CD4-positive, alpha-beta T cell treated with Interleukin-4 for 1 hour (primary cell): ENCODE data around the gene C3orf80.
A peak's percentile ranks its signal among the peaks of the same experiment; 100 is the strongest.
"Not testable (repeated sequence)": the region's sequence is repeated elsewhere in the genome, so short reads cannot be mapped to it uniquely, and the experiment has no call there.

ENCODE experiments used
- DNase-seq, 2 donors: peaks; one replicate each; pipeline ENCODE4 v3.0.0-alpha.2; 2020 to 2022

C3orf80 gene

DNA sequence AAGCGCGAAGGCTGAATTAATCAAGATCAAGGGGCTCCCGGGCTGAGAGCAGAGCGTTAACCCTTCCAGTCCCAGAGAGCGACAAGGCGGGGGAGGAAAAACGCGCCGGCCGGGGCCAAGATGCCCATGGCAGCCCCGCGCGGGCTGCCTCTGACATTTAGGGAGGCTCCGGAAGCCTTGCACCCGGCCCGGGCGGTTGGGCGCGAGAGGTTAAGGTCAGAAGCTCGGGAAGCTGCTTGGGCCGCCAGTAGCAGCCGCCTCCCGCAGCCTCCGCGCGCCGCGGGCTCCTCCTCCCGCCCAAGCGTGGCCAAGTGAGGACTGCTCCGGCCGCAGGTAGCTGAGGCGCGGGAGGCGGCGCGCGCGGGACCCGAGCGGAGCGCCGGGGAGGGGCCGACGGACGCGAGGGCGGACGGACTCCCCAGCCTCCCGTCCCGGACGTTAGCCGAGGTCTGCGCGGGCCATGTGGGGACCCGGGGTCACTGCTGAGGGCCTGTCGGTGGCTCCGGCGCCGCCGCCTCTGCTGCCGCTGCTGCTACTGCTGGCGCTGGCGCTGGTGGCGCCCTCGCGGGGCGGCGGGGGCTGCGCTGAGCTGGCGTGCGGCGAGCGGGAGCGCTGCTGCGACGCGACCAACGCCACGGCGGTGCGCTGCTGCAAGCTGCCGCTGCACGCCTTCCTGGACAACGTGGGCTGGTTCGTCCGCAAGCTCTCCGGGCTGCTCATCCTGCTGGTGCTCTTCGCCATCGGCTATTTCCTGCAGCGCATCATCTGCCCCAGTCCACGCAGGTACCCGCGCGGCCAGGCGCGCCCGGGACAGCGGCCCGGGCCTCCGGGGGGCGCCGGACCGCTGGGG lies at the start of gene C3orf80:
Gene C3orf80 (plus strand): TSS at position 247 of the 850 bp plus-strand sequence. CDS start 214 bp downstream, at position 461.
- DNase-seq = peak; percentile 14 to 26

DNA sequence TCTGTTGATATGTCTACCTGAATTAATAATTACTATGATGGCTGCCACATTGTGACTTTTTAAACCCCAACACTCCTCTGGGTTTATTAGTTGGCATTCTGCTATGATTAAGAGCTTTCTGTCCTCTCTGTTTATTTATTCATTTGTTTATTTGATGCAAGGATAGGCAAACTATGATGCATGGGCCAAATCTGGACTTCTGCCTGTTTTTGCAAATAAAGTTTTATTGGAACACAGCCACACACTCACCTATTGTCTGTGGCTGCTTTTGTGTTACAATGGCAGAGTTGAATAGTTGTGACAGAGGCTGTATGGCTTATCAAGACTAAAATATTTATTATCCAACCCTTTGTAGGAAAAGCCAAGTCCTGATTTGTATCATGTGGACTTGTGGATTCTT lies 48.3 kb upstream of the C3orf80 start:
- DNase-seq = no peak

DNA sequence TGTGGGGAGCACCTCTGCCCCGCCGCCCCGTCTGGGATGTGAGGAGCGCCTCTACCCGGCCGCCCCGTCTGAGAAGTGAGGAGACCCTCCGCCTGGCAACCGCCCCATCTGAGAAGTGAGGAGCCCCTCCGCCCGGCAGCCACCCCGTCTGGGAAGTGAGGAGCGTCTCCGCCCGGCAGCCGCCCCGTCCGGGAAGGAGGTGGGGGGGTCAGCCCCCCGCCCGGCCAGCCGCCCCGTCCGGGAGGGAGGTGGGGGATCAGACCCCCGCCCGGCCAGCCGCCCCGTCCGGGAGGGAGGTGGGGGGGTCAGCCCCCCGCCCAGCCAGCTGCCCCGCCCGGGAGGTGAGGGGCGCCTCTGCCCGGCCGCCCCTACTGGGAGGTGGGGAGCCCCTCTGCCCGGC lies 46.6 kb upstream of the C3orf80 start:
- not testable (repeated sequence) for DNase-seq

DNA sequence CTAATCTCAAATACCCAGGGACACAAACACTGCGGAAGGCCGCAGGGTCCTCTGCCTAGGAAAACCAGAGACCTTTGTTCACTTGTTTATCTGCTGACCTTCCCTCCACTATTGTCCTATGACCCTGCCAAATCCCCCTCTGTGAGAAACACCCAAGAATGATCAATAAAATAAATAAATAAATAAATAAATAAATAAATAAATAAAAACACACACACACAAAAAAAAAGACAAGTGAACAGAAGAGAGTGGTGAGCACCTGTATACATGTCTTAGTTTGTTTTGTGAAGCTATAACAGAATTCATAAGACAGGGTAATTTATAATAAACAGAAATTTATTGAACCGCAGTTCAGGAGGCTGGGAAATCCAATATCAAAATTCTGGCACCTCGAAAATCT lies 45.8 kb upstream of the C3orf80 start:
- DNase-seq = not testable (repeated sequence)

GRCh38 chr3:160179906-160180305 lies 45.3 kb upstream of the C3orf80 start:
- DNase-seq = no peak

DNA sequence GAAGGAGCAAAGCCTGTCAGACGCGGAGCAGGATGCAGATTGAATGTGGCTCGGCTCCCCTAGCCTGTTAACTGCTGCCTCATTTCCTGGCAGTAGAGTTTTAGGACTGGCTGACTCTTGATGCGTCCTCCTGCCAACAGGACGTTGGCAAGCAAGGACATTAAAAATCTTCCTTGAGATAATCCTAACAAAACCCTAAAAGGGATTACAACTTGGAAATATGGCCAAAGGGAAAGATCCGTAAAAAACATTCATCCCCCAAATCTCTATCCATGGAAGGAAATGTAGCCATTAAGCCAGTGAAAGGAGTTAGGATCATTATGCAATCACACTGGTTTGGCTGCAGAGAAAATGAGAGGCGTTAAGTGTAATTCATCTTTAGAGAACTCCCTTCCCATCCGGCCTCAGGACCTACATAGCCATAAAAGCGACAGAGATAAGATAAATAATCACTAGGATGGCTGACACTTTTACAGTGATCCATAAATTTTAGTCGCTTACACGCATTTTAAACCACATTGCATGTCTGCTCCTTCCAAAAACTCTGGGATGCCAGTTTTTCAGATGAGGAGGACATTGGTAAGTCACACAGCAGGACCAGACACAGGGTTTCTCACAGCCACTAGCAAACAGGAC lies 44.5 kb upstream of the C3orf80 start:
- DNase-seq = no peak

- DNase-seq = no peak
Observed at GRCh38 chr3:160183345-160184076, 41.7 kb upstream of the C3orf80 start.

- DNase-seq = no peak
Observed at GRCh38 chr3:160184655-160185054, 40.6 kb upstream of the C3orf80 start.

GRCh38 chr3:160185751-160186150 lies 39.5 kb upstream of the C3orf80 start:
- no peak for DNase-seq

DNA sequence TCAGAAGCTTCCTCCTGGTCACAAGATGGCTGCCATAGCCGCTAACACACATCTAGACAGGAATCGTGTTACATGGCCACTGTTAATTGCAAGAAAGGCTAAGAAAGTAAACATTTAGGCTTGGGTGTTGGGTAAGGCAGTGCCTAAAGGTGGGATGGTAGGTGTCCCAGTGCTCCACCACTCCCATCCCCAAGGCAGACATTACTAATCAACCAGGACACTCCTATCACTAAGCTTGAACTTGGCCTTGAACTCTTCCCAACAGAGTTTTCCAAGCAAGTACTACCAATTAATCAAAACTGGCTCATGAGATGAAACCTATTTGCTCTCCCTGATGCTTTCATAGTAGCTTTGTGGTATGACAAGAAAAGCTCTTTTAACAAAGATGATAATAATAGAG lies 37.9 kb upstream of the C3orf80 start:
- no peak for DNase-seq

- DNase-seq = no peak
Observed at GRCh38 chr3:160192310-160193029, 32.8 kb upstream of the C3orf80 start.

DNA sequence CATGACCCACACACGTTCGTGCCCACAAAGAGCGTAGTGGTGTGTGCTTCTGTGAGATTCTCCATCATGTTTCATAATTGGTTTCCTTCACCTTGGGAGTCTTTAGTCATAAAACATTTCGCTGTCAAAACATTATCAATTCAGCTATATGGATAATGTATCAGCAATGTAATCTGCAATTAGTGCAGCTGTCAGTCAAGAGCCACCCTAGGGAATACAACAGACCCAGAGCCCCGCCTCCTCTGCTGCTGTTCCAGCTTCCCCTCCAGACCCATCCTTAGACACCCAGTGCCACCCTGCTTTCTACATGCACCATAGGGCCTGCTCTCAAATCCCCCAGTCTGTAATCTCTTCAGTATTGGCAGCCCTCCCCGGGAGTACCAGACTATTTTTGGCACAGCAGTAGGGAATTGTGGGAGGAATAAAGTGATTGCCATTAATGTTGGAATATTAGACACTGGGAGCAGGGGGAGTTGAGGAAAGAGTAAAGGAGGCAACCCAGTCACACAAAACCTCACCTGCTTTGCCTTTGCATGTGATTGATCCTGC lies 31.5 kb upstream of the C3orf80 start:
- DNase-seq = no peak

GRCh38 chr3:160194438-160194837 lies 30.8 kb upstream of the C3orf80 start:
- no peak for DNase-seq

DNA sequence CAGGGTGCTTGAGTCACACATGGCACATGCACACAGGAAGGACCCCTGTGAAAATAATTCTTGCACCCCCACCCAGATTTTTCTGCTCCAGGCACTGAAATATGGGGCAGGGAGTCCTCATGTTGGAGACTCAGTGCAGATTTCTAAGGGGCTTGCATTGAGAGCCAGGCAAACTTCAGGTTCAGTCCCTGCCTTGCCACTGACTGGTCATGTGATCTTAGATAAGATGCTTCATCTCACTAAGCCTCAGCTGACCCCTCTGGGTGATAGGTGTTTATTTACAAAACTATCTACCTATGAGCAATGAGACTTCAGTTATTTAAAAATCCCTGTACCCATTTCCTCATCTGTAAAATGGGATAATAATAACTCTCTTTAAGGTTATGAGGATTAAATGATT lies 30.1 kb upstream of the C3orf80 start:
- DNase-seq = no peak

DNA sequence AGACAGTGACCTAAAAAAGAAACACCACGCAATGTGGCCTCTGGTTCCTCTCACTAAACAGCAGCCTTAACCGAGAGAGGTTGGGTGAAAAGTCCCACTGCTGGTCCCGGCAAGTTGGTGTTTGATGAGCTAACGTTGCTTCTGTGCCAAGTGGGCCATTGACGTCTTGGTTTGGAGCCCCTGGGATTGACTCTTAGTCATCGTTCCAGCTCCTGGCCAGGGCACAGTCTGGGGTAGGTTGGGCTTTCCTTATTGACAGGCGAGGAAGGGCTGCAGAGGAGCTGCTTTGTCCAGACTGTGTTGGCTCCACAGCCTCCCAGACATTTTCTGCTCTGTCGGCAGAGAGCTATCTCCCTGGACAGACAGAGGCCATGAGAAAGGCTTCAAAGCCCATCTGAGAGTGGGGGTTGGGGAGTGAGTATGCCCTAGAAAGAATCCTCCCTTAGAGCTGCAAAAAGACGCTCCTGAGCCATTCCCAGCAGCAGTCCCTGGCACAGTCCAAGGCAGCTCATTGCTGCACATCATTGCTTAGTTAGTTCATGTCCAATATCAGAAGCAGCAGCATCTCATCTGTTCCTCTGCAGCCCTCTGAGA lies 28.6 kb upstream of the C3orf80 start:
- no peak for DNase-seq

GRCh38 chr3:160199108-160199507 lies 26.1 kb upstream of the C3orf80 start:
- DNase-seq = no peak

DNA sequence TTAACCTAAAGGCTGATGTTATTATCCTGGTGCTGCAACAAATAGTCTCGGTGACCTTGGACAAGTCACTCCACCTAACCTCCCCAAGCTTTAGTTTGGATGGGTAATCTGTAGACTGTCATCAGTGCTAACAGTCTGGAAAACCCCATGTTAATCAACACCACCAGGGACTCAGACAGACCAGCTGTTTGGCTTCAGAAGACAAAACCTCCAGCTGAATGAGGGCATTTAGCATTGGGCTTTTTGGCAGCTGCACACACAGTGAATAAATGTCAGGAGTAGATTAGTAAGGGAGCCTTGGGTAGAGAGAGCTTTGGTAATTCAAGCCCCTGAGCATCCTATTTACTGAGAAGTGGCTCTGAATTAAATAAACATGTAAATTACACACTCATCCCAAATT lies 24.9 kb upstream of the C3orf80 start:
- DNase-seq = no peak

DNA sequence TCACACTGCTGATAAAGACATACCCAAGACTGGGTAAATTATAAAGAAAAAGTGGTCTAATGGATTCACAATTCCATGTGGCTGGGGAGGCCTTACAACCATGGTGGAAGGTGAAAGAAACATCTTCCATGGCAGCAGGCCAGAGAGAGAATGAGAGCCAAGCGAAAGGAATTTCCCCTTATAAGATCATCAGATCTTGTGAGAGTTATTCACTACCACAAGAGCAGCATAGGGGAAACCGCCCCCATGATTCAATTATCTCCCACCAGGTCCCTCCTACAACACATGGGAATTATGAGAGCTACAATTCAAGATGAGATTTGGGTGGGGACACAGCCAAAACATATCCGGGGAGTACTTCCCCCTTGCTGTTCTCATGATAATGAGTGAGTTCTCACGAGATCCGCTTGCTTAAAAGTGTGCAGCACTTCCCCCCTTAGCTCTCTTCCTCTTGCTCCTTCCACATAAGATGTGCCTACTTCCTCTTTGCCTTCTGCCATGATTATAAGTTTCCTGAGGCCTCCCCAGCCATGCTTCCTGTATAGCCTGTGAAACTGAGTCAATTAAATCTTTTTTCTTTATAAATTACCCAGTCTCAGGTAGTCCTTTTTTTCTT lies 20.7 kb upstream of the C3orf80 start:
- not testable (repeated sequence) for DNase-seq

GRCh38 chr3:160205606-160206005 lies 19.6 kb upstream of the C3orf80 start:
- no peak for DNase-seq

DNA sequence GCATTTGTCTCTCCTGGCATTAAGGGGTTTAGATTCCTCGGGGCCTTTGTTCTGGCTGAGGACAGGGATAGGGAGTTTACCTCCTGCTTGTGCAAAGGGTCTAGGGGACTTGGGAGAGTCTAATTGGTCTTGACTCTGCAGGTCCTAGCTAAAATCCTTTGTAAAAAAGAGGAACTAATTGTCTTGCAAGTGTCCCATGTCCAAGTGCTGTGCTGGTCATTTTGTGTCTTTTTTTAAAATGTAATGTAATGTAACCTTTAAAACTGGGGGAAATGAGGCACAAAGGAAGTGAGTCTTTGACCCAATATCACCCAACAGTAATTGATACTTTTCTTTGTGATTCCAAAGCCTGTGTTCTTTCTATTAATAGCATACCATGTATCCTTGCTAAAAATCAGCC lies 14.9 kb upstream of the C3orf80 start:
- no peak for DNase-seq

GRCh38 chr3:160210799-160211221 lies 14.4 kb upstream of the C3orf80 start:
- DNase-seq = no peak

DNA sequence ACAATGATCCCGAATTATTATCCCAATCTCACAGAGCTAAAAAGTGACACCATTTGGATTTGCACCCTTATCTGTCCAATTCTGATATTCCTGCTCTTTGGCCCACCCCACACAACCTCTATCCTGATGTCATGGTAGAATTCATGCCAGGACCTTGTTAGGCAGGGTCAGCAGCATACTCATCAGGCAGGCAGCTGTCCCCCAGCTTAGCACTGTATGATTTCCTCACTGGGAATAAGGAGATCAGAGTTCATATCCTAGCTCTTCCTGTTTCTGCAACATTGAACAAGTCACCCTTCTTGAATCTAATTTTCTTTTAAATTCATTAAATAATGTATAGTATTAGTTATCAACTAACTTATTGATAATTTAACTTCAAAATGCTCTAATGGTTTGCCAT lies 12.0 kb upstream of the C3orf80 start:
- DNase-seq = no peak
